Uterus (tissue), 4 donors: ENCODE data around the gene PTH1R. TPM values are rescaled to one million over a fixed set of nuclear protein-coding genes. Genes with fewer than 3 reads are reported as not detected.

Source experiments
- DNase-seq, 2 donors: peaks; one replicate each; pipeline ENCODE4 v3.0.0-alpha.2; 2019 to 2020
- H3K27ac ChIP-seq, 2 donors: fragments of 200-600 bp; sonication (generic); 1 replicate in 1 of 2; 2 replicates in 1 of 2; pipeline ENCODE4 v1.5.1; 2016 to 2018
- H3K27me3 ChIP-seq, 2 donors: fragments of 200-600 bp; sonication (generic); one replicate each; pipeline ENCODE4 v1.5.1; 2018 to 2019; ENCODE audit warnings: control low read depth in 1 of 2
- H3K36me3 ChIP-seq, 2 donors: fragments of 200-600 bp; sonication (generic); one replicate each; pipeline ENCODE4 v1.5.1; 2019; ENCODE audit warnings: control low read depth in 1 of 2
- H3K4me1 ChIP-seq, 2 donors: fragments of 200-600 bp; sonication (generic); one replicate each; pipeline ENCODE4 v1.5.1; 2018 to 2019; ENCODE audit warnings: control low read depth in 1 of 2
- H3K4me3 ChIP-seq, 2 donors: fragments of 200-600 bp; sonication (generic); 1 replicate in 1 of 2; 2 replicates in 1 of 2; pipeline ENCODE4 v1.5.1; 2018 to 2019; ENCODE audit warnings: mild to moderate bottlenecking in 1 of 2
- H3K9me3 ChIP-seq, 2 donors: fragments of 200-600 bp; sonication (generic); one replicate each; pipeline ENCODE4 v1.5.1; 2019; ENCODE audit warnings: control low read depth in 1 of 2
- POLR2A ChIP-seq, 2 donors: fragments of 450-650 bp; IDR thresholded peaks; one replicate each; pipeline ENCODE4 v1.6.1; 2016; ENCODE audit warnings: antibody characterized with exemption in 2 of 2, mild to moderate bottlenecking in 1 of 2, moderate library complexity in 1 of 2
- intact Hi-C: fragments of 100-400 bp; cut with DNase I; formaldehyde crosslinking; loops from one replicate; pipeline ENCODE4 v1.15.1; 2023; ENCODE audit warnings: low total_unique reads
- total RNA-seq, 4 donors: library from RNA; depleted of rRNA in 3 of 4; stranded (reverse); fragments of >200 nt in 3 of 4; gene quantifications; one replicate each; pipeline versions ENCODE4 v1.1.0 to v1.2.4, GENCODE V29; 2014 to 2023
- TF ChIP-seq, protein P1 (sequence below), 4 experiments: fragments of 200-600 bp in 2 of 4; fragments of 450-650 bp in 2 of 4; sonication (generic) in 2 of 4; IDR thresholded peaks; one replicate each; pipeline ENCODE4 v1.5.1; 2016 to 2019; ENCODE audit warnings: antibody characterized with exemption in 4 of 4, mild to moderate bottlenecking in 2 of 4, moderate library complexity in 1 of 4
- donor health status: DM: yes; HTN: yes; CAD: no.

The PTH1R gene
- total RNA-seq, 4 donors from 2014 or later = 0.51 to 29.9 (median 18.9) TPM

DNA sequence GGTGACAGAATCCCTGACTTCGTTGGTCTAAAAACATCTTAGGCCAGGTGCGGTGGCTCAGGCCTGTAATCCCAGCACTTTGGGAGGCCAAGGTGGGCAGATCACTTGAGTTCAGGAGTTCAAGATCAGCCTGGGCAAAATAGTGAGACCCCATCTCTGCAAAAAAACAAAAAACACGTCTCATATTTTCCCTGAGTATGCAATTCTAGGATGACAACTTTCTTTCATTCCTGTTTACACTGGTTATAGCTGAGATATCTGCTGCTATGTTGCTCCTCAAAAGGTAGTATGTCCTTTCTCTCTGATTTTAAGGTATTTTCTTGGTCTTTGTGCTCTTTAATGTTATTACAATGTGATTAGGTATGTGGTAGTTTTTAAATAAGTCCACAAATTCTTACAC, 39.3 kb downstream of the PTH1R start:
- Histone ChIP-seq H3K4me1 (no peaks in the 10 kb centered on the region), H3K36me3 (no peaks in the 10 kb centered on the region), H3K27me3 (no peaks in the 10 kb centered on the region), H3K4me3 (no peak overlapping the region), H3K27ac (no peak overlapping the region), H3K9me3 (no peaks in the 10 kb centered on the region)
- intact Hi-C loops = no loop called here
- DNase-seq = no peak
- TF ChIP-seq, protein P1, sequence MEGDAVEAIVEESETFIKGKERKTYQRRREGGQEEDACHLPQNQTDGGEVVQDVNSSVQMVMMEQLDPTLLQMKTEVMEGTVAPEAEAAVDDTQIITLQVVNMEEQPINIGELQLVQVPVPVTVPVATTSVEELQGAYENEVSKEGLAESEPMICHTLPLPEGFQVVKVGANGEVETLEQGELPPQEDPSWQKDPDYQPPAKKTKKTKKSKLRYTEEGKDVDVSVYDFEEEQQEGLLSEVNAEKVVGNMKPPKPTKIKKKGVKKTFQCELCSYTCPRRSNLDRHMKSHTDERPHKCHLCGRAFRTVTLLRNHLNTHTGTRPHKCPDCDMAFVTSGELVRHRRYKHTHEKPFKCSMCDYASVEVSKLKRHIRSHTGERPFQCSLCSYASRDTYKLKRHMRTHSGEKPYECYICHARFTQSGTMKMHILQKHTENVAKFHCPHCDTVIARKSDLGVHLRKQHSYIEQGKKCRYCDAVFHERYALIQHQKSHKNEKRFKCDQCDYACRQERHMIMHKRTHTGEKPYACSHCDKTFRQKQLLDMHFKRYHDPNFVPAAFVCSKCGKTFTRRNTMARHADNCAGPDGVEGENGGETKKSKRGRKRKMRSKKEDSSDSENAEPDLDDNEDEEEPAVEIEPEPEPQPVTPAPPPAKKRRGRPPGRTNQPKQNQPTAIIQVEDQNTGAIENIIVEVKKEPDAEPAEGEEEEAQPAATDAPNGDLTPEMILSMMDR (IDR thresholded peaks at IDR 0.05) = no peak
- no peak for TF ChIP-seq POLR2A (IDR thresholded peaks at IDR 0.05)

DNA sequence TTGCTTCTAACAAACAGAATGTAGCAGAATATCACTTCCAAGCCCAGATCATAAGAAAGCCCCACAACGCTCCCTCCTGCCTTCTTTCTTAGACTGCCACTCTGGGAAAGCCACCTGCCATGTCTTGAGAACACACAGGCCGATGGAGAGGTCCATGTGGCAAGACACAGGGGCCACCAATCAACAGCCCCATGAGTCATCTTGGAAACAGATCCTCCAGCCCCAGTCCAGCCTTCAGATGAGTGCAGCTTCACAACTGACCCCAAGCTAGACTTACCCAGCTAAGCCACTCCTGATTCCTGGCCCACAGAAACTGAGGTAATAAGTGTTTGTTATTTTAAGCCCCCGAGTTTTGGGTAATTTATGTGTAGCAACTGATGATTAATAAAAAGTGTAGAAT, 39.7 kb downstream of the PTH1R start:
- intact Hi-C loops = no loop called here
- H3K36me3 ChIP-seq = no peaks in the 10 kb centered on the region
- TF ChIP-seq POLR2A (IDR thresholded peaks at IDR 0.05) = no peak
- TF ChIP-seq, protein P1 (IDR thresholded peaks at IDR 0.05) = no peak

DNA sequence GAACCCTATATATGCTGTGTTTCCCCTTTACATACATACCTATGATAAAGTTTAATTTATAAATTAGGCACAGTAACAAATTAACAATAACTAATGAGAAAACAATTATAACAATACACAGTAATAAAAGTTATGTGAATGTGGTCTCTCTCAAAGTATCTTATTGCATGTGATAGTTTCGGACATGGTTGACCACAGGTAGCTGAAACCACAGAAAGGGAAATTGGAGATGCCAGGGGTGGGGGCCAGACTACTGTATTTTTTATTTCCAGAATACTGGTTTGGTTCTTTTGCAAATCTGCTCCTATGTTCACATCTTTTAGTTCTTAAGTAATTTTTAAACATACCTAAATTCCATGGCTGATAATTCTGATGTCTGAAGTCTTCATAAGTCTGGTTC, 40.7 kb downstream of the PTH1R start:
- TF ChIP-seq POLR2A (IDR thresholded peaks at IDR 0.05) = no peak
- TF ChIP-seq, protein P1 (IDR thresholded peaks at IDR 0.05) = no peak
- Histone ChIP-seq H3K27ac (no peak overlapping the region), H3K9me3 (no peaks in the 10 kb centered on the region), H3K4me3 (no peak overlapping the region), H3K4me1 (no peaks in the 10 kb centered on the region), H3K27me3 (no peaks in the 10 kb centered on the region), H3K36me3 (no peaks in the 10 kb centered on the region)
- intact Hi-C loops = no loop called here
- no peak for DNase-seq

More for the DNA sequence above, 39.7 kb downstream of the PTH1R start:
- DNase-seq = no peak
- no peaks in the 10 kb centered on the region for H3K9me3 ChIP-seq
- H3K27me3 ChIP-seq = no peaks in the 10 kb centered on the region
- H3K27ac ChIP-seq = no peak overlapping the region
- no peak overlapping the region for H3K4me3 ChIP-seq
- no peaks in the 10 kb centered on the region for H3K4me1 ChIP-seq

- H3K27ac ChIP-seq = no peak overlapping the region
- H3K4me3 ChIP-seq = no peak overlapping the region
- intact Hi-C loops = no loop called here
- DNase-seq = no peak
- H3K27me3 ChIP-seq = no peaks in the 10 kb centered on the region
- no peaks in the 10 kb centered on the region for H3K4me1 ChIP-seq
- no peaks in the 10 kb centered on the region for H3K36me3 ChIP-seq
- H3K9me3 ChIP-seq = no peaks in the 10 kb centered on the region
- TF ChIP-seq, protein P1 (IDR thresholded peaks at IDR 0.05) = no peak
- no peak for TF ChIP-seq POLR2A (IDR thresholded peaks at IDR 0.05)
These were observed 41.1 kb downstream of the PTH1R start for GRCh38 chr3:46918634-46919033.

DNA sequence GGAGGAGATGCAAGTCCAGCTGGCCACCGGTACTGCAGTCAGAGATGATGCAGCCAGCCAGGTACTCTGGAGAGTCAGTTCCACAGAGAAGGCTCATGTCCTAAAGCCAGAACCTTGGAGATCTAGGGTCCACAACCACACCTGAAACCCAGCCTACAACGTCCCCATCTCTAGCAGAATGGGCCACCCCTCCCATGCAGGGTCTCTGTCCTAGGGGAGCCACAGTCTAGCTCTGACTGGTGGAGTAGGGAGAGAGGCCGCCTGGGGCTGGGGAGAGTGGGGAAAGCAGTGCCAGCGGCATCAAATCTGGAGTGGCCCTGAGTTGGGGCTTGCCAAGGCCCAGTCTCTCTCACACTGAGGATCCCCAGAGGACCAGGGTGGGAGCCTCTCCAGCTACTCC, 43.5 kb downstream of the PTH1R start:
- intact Hi-C loops = no loop called here
- no peaks in the 10 kb centered on the region for H3K27me3 ChIP-seq
- no peak overlapping the region for H3K27ac ChIP-seq
- H3K4me1 ChIP-seq = no peaks in the 10 kb centered on the region
- DNase-seq = peak in 1 of 2 donors; percentile 4
- no peak overlapping the region for H3K4me3 ChIP-seq
- no peak for TF ChIP-seq POLR2A (IDR thresholded peaks at IDR 0.05)
- TF ChIP-seq, protein P1 (IDR thresholded peaks at IDR 0.05) = no peak
- H3K9me3 ChIP-seq = no peaks in the 10 kb centered on the region
- no peaks in the 10 kb centered on the region for H3K36me3 ChIP-seq
